ENCODE data around the gene MBD1. TPM values are rescaled to one million over a fixed set of nuclear protein-coding genes. Genes with fewer than 3 reads are reported as not detected.

MBD1 gene
- total and polyA plus RNA-seq, 10 of the 15 experiments (the other 5 are each of a cell fraction or from before 2014, with no cell fraction given) = 8.4 to 97.7 (median 59.9) TPM

- TF ChIP-seq, protein P1, sequence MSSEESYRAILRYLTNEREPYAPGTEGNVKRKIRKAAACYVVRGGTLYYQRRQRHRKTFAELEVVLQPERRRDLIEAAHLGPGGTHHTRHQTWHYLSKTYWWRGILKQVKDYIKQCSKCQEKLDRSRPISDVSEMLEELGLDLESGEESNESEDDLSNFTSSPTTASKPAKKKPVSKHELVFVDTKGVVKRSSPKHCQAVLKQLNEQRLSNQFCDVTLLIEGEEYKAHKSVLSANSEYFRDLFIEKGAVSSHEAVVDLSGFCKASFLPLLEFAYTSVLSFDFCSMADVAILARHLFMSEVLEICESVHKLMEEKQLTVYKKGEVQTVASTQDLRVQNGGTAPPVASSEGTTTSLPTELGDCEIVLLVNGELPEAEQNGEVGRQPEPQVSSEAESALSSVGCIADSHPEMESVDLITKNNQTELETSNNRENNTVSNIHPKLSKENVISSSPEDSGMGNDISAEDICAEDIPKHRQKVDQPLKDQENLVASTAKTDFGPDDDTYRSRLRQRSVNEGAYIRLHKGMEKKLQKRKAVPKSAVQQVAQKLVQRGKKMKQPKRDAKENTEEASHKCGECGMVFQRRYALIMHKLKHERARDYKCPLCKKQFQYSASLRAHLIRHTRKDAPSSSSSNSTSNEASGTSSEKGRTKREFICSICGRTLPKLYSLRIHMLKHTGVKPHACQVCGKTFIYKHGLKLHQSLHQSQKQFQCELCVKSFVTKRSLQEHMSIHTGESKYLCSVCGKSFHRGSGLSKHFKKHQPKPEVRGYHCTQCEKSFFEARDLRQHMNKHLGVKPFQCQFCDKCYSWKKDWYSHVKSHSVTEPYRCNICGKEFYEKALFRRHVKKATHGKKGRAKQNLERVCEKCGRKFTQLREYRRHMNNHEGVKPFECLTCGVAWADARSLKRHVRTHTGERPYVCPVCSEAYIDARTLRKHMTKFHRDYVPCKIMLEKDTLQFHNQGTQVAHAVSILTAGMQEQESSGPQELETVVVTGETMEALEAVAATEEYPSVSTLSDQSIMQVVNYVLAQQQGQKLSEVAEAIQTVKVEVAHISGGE (CRISPR knock-in tag; IDR thresholded peaks at IDR 0.05) = no peak
- TF ChIP-seq ELK1 (IDR thresholded peaks at IDR 0.05; ENCODE audit: low read depth, low read length) (no peak), CREM (IDR thresholded peaks at IDR 0.05; ENCODE audit: low read depth) (no peak)
Observed at GRCh38 chr18:50249576-50249975, 31.7 kb downstream of the MBD1 start (continued).

GRCh38 chr18:50247561-50247960 is 33.8 kb downstream of the MBD1 start:
- ChIA-PET SMC1A (ENCODE audit: uncharacterized antibody, unreplicated experiment) (no interaction called here), RAD21 (ENCODE audit: unreplicated experiment) (no interaction called here), CTCF (no interaction called here), POLR2A (no interaction called here)
- Histone ChIP-seq H4K20me1 (ENCODE audit: control insufficient read depth, insufficient read depth) (no peaks in the 10 kb centered on the region), H2AFZ (ENCODE audit: control insufficient read depth, low read depth, low read length) (no peak overlapping the region), H3K4me2 (ENCODE audit: control insufficient read depth, insufficient read depth) (no peak overlapping the region), H3K27me3 (replicated peaks in 1 of 2; ENCODE audit: control insufficient read depth in 2 of 2, insufficient read depth in 2 of 2, low read length in 1 of 2) (no peaks in the 10 kb centered on the region), H3K4me3 (no peak overlapping the region), H3K9ac (ENCODE audit: control insufficient read depth, insufficient read depth, low read length) (no peak overlapping the region), H3K36me3 (ENCODE audit: control insufficient read depth in 2 of 2, insufficient read depth in 2 of 2, low read length in 1 of 2) (no peaks in the 10 kb centered on the region), H3K79me2 (ENCODE audit: control insufficient read depth, insufficient read depth, low read length) (no peaks in the 10 kb centered on the region), H3K27ac (ENCODE audit: control insufficient read depth, insufficient read depth) (no peak overlapping the region), H3K9me3 (replicated peaks; ENCODE audit: control insufficient read depth, insufficient read depth, low read length) (no peaks in the 10 kb centered on the region; the same call in 2 of the 3 replicates), H3K4me1 (ENCODE audit: control insufficient read depth, insufficient read depth, low read length) (no peaks in the 10 kb centered on the region)
- intact Hi-C loops (cut with micrococcal nuclease; ENCODE audit: unreplicated experiment) (no loop called here), in situ Hi-C loops (cut with MboI) (no loop called here)
- ATAC-seq (no peak), FAIRE-seq (no peak), DNase-seq (ENCODE audit: low read depth, low spot score) (no peak)
- BruUV-seq (replicated peaks) = no TSS peak
- no peak for TF ChIP-seq USF2 (IDR thresholded peaks at IDR 0.05; ENCODE audit: borderline replicate concordance, low read depth, low read length)
- TF ChIP-seq SIX5 (IDR thresholded peaks at IDR 0.05; ENCODE audit: low read depth, low read length, severe bottlenecking) = no peak
- TF ChIP-seq ATF7 (IDR thresholded peaks at IDR 0.05; ENCODE audit: low read depth) = no peak
- no peak for TF ChIP-seq HDAC2 (IDR thresholded peaks at IDR 0.05)
- TF ChIP-seq, protein P2, sequence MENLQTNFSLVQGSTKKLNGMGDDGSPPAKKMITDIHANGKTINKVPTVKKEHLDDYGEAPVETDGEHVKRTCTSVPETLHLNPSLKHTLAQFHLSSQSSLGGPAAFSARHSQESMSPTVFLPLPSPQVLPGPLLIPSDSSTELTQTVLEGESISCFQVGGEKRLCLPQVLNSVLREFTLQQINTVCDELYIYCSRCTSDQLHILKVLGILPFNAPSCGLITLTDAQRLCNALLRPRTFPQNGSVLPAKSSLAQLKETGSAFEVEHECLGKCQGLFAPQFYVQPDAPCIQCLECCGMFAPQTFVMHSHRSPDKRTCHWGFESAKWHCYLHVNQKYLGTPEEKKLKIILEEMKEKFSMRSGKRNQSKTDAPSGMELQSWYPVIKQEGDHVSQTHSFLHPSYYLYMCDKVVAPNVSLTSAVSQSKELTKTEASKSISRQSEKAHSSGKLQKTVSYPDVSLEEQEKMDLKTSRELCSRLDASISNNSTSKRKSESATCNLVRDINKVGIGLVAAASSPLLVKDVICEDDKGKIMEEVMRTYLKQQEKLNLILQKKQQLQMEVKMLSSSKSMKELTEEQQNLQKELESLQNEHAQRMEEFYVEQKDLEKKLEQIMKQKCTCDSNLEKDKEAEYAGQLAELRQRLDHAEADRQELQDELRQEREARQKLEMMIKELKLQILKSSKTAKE (IDR thresholded peaks at IDR 0.05; ENCODE audit: low read depth, poor library complexity, severe bottlenecking) = no peak
- no peak for TF ChIP-seq NBN (IDR thresholded peaks at IDR 0.05)
- no peak for TF ChIP-seq HDAC6 (IDR thresholded peaks at IDR 0.05; ENCODE audit: unreplicated experiment)
- TF ChIP-seq LARP7 (IDR thresholded peaks at IDR 0.05) = no peak
- no peak for TF ChIP-seq EED (IDR thresholded peaks at IDR 0.05; ENCODE audit: low read depth)

Data from GM12878 (cell line).